ENCODE results near the gene RPL10A.
"Not testable (repeated sequence)": the region's sequence is repeated elsewhere in the genome, so short reads cannot be mapped to it uniquely, and the experiment has no call there.

The RPL10A gene

GRCh38 chr6:35516712-35517111 lies 48.5 kb downstream of the RPL10A start:
- no peak overlapping the region for H3K4me3 ChIP-seq (ENCODE audit: low read length)
- no peak for TF ChIP-seq ZNF274 (IDR thresholded peaks at IDR 0.05; ENCODE audit: low read depth, low read length)

- not testable (repeated sequence) for H3K4me3 ChIP-seq (ENCODE audit: low read length)
These were observed 49.8 kb downstream of the RPL10A start for GRCh38 chr6:35517978-35518377.

GRCh38 chr6:35518566-35519312 lies 50.5 kb downstream of the RPL10A start:
- no peak for TF ChIP-seq ZNF274 (IDR thresholded peaks at IDR 0.05; ENCODE audit: low read depth, low read length)
- no peak overlapping the region for H3K4me3 ChIP-seq (ENCODE audit: low read length)

GRCh38 chr6:35519313-35520015 lies 51.3 kb downstream of the RPL10A start:
- no peak overlapping the region for H3K4me3 ChIP-seq (ENCODE audit: low read length)
- TF ChIP-seq ZNF274 (IDR thresholded peaks at IDR 0.05; ENCODE audit: low read depth, low read length), result no peak
